Ovary (tissue), 9 donors: Measurements from ENCODE around the gene PKN2. TPM values are rescaled to one million over a fixed set of nuclear protein-coding genes. Genes with fewer than 3 reads are reported as not detected.

ENCODE experiments used
- DNase-seq, 5 donors: peaks; one replicate each; pipeline ENCODE4 v3.0.0-alpha.2; 2019 to 2020
- H3K27ac ChIP-seq, 2 donors: fragments of 200-600 bp; one replicate each; pipeline versions ENCODE4 v1.5.1 to v1.8.0; 2019 to 2022
- H3K27me3 ChIP-seq: fragments of 200-600 bp; one replicate; pipeline ENCODE4 v1.8.0; 2022
- H3K36me3 ChIP-seq: fragments of 200-600 bp; sonication (generic); one replicate; pipeline ENCODE4 v1.5.1; 2019
- H3K4me1 ChIP-seq: one replicate; pipeline ENCODE4 v1.8.1; 2013; ENCODE audit warnings: mild to moderate bottlenecking, moderate library complexity; ENCODE audit not compliant: insufficient read depth
- H3K4me3 ChIP-seq: fragments of 200-600 bp; sonication (generic); one replicate; pipeline ENCODE4 v1.5.1; 2017
- H3K9me3 ChIP-seq, 2 donors: fragments of 200-600 bp in 1 of 2; sonication (generic) in 1 of 2; one replicate each; pipeline versions ENCODE4 v1.5.1 to v1.8.1; 2013 to 2019; ENCODE audit warnings: mild to moderate bottlenecking in 1 of 2, moderate library complexity in 1 of 2
- EP300 ChIP-seq: sonication (generic); formaldehyde crosslinking; IDR thresholded peaks from one replicate; pipeline ENCODE4 v1.6.1; 2017; ENCODE audit warnings: antibody characterized with exemption
- POLR2A ChIP-seq: fragments of 450-650 bp; IDR thresholded peaks from one replicate; pipeline ENCODE4 v1.6.1; 2017; ENCODE audit warnings: antibody characterized with exemption, mild to moderate bottlenecking, moderate library complexity
- WGBS, 3 donors: extraction: QIAGEN DNeasy Blood & Tissue Kit in 1 of 3; methylation state at CpG; one replicate each; pipeline versions ENCODE4 v1.1.5 to v1.1.7; 2013 to 2017; 5-methylcytosine and 5-hydroxymethylcytosine counted together
- intact Hi-C, 4 donors: fragments of 100-400 bp; cut with DNase I; formaldehyde crosslinking; loops; one replicate each; pipeline versions ENCODE4 v1.11.0 to v1.15.1; 2022 to 2023
- polyA plus RNA-seq, 2 donors: library from polyadenylated mRNA; stranded (reverse); fragments of 200-250 nt in 1 of 2; fragments of 350-450 nt in 1 of 2; fragmentation: Illumina TruSeq in 1 of 2; extraction: RNeasy Lipid Tissue Mini Kit (QIAGEN cat#74804) in 1 of 2; gene quantifications; one replicate each; pipeline ENCODE4 v1.2.3, GENCODE V29; 2013 to 2014
- total RNA-seq, 7 donors: library from RNA; depleted of rRNA in 2 of 7; stranded (reverse); fragments of >200 nt in 2 of 7; fragmentation: NEBNext Ultra II Directional in 3 of 7; extraction: Animal tissue kit (Norgen Biotek cat#: 25700) in 3 of 7; gene quantifications; one replicate each; pipeline versions ENCODE4 v1.1.0 to v1.2.4, GENCODE V29; 2016 to 2023
- TF ChIP-seq, protein P1 (sequence below), 3 donors: fragments of 450-650 bp in 2 of 3; fragments of 200-600 bp in 1 of 3; IDR thresholded peaks; one replicate each; pipeline versions ENCODE4 v1.5.1 to v1.8.0; 2016 to 2022; ENCODE audit warnings: antibody characterized with exemption in 3 of 3, mild to moderate bottlenecking in 1 of 3
- donor health status: DM: no; HTN: no; CAD: no; lungs with moderate emphysema.
- donor health status: DM: no; HTN: no; CAD: no.
- donor health status: Bipolar disorder and iron deficiency.
- donor health status: DM: yes; HTN: yes; CAD: no.
- donor health status: DM: no; HTN: no; CAD: no.
- donor health status: DM: yes; HTN: yes; CAD: no.

Gene PKN2
- total and polyA plus RNA-seq, 9 donors = 17.8 to 58.9 (median 48.6) TPM

DNA sequence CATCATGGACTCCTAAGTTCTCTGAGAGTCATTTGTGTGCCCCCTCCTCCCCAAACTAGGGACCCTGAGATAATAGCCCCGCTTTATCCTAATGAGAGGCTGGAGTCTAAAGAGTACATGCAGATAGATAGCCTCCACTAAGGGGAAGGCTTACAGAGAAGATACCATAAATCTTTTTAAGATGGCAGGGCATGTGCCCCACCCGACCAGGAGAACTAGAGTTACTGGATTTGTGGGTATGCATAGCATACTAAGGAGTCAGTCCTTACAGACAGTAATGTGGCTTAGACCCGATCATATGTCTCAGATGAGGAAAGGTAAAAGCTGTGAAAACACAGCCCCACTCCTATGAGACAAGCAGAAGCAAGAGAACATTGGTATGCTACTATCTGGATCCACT, 25.7 kb upstream of the PKN2 start:
- 56 to 79% (median 73%) methylated on average over 3 of the region's 3 CpGs for WGBS, 3 donors
- Histone ChIP-seq H3K36me3 (no peaks in the 10 kb centered on the region), H3K27me3 (no peaks in the 10 kb centered on the region), H3K4me1 (no peaks in the 10 kb centered on the region), H3K9me3 (no peaks in the 10 kb centered on the region), H3K4me3 (no peak overlapping the region), H3K27ac (no peak overlapping the region)
- intact Hi-C loops = loop anchor here (5.0 to 10.0 kb wide), 3 partner anchors 206 to 219 kb away; no protein-coding TSS in a partner anchor
- no peak for DNase-seq
- no peak for TF ChIP-seq POLR2A
- no peak for TF ChIP-seq EP300
- TF ChIP-seq, protein P1, sequence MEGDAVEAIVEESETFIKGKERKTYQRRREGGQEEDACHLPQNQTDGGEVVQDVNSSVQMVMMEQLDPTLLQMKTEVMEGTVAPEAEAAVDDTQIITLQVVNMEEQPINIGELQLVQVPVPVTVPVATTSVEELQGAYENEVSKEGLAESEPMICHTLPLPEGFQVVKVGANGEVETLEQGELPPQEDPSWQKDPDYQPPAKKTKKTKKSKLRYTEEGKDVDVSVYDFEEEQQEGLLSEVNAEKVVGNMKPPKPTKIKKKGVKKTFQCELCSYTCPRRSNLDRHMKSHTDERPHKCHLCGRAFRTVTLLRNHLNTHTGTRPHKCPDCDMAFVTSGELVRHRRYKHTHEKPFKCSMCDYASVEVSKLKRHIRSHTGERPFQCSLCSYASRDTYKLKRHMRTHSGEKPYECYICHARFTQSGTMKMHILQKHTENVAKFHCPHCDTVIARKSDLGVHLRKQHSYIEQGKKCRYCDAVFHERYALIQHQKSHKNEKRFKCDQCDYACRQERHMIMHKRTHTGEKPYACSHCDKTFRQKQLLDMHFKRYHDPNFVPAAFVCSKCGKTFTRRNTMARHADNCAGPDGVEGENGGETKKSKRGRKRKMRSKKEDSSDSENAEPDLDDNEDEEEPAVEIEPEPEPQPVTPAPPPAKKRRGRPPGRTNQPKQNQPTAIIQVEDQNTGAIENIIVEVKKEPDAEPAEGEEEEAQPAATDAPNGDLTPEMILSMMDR (IDR thresholded peaks at IDR 0.05) = no peak

- no peak for DNase-seq
- H3K4me3 ChIP-seq = no peak overlapping the region
- H3K9me3 ChIP-seq = no peaks in the 10 kb centered on the region
- intact Hi-C loops = loop anchor here (5.0 to 10.0 kb wide), 3 partner anchors 205 to 218 kb away; no protein-coding TSS in a partner anchor
- no peaks in the 10 kb centered on the region for H3K36me3 ChIP-seq
- TF ChIP-seq, protein P1 (IDR thresholded peaks at IDR 0.05) = no peak
- TF ChIP-seq EP300 = no peak
- no peaks in the 10 kb centered on the region for H3K4me1 ChIP-seq
- H3K27ac ChIP-seq = no peak overlapping the region
- H3K27me3 ChIP-seq = no peaks in the 10 kb centered on the region
Measured at GRCh38 chr1:88659552-88659951, 24.5 kb upstream of the PKN2 start.

- TF ChIP-seq, protein P1 (IDR thresholded peaks at IDR 0.05) = no peak
- TF ChIP-seq EP300 (no peak), POLR2A (no peak)
- H3K4me1 ChIP-seq = no peaks in the 10 kb centered on the region
- H3K4me3 ChIP-seq = no peak overlapping the region
- H3K27ac ChIP-seq = no peak overlapping the region
- intact Hi-C loops = no loop called here
- no peaks in the 10 kb centered on the region for H3K9me3 ChIP-seq
- no peaks in the 10 kb centered on the region for H3K36me3 ChIP-seq
- no peaks in the 10 kb centered on the region for H3K27me3 ChIP-seq
- 55 to 65% (median 63%) methylated on average over 4 of the region's 4 CpGs for WGBS, 3 donors
- no peak for DNase-seq
Measured at GRCh38 chr1:88661188-88661587, 22.9 kb upstream of the PKN2 start.

GRCh38 chr1:88661951-88662699, 21.9 kb upstream of the PKN2 start:
- no peaks in the 10 kb centered on the region for H3K36me3 ChIP-seq
- intact Hi-C loops = no loop called here
- no peak overlapping the region for H3K4me3 ChIP-seq
- TF ChIP-seq, protein P1 (IDR thresholded peaks at IDR 0.05) = no peak
- TF ChIP-seq EP300 = no peak
- no peak for TF ChIP-seq POLR2A
- DNase-seq = no peak
- no peak overlapping the region for H3K27ac ChIP-seq
- H3K9me3 ChIP-seq = no peaks in the 10 kb centered on the region
- H3K27me3 ChIP-seq = no peaks in the 10 kb centered on the region
- no peaks in the 10 kb centered on the region for H3K4me1 ChIP-seq
- 40 to 71% (median 62%) methylated on average over 2 of the region's 2 CpGs for WGBS, 3 donors
